Small intestine (tissue), 7 donors: Measurements from ENCODE around the gene IGF2BP2. TPM values are rescaled to one million over a fixed set of nuclear protein-coding genes. Genes with fewer than 3 reads are reported as not detected.
"Not testable (repeated sequence)": the region's sequence is repeated elsewhere in the genome, so short reads cannot be mapped to it uniquely, and the experiment has no call there.

Experiments used
- DNase-seq, 2 donors: peaks; one replicate each; pipeline versions ENCODE4 v3.0.0 to v3.0.0-alpha.2; 2013
- FAIRE-seq: peaks from 2 replicates; lab custom pipeline; 2012; peaks lifted over from hg19 to GRCh38; lab: Jason Lieb, UNC
- H3K27ac ChIP-seq, 3 donors: one replicate each; pipeline ENCODE4 v1.5.1; 2013; ENCODE audit warnings: low read length in 2 of 3, mild to moderate bottlenecking in 2 of 3, control low read depth in 1 of 3, inconsistent platforms in 1 of 3, low read depth in 1 of 3, moderate library complexity in 1 of 3
- H3K27me3 ChIP-seq, 3 donors: one replicate each; pipeline ENCODE4 v1.6.1; 2013; ENCODE audit warnings: low read length in 3 of 3, inconsistent platforms in 1 of 3; ENCODE audit not compliant: control insufficient read depth in 3 of 3, insufficient read depth in 3 of 3
- H3K36me3 ChIP-seq, 3 donors: one replicate each; pipeline ENCODE4 v1.6.1; 2013; ENCODE audit warnings: low read length in 3 of 3, inconsistent platforms in 1 of 3, low read depth in 1 of 3, mild to moderate bottlenecking in 1 of 3, moderate library complexity in 1 of 3; ENCODE audit not compliant: control insufficient read depth in 3 of 3, insufficient read depth in 2 of 3
- H3K4me1 ChIP-seq, 3 donors: one replicate each; pipeline ENCODE4 v1.6.1; 2013; ENCODE audit warnings: low read length in 2 of 3, inconsistent platforms in 1 of 3, low read depth in 1 of 3, mild to moderate bottlenecking in 1 of 3, moderate library complexity in 1 of 3; ENCODE audit not compliant: control insufficient read depth in 3 of 3, insufficient read depth in 2 of 3
- H3K4me3 ChIP-seq, 3 donors: one replicate each; pipeline ENCODE4 v1.5.1; 2013; ENCODE audit warnings: low read length in 3 of 3, control low read depth in 1 of 3, inconsistent platforms in 1 of 3, low read depth in 1 of 3, mild to moderate bottlenecking in 1 of 3, moderate library complexity in 1 of 3
- H3K9me3 ChIP-seq, 2 donors: one replicate each; pipeline ENCODE4 v1.6.1; 2013; ENCODE audit warnings: low read depth in 1 of 2, low read length in 1 of 2; ENCODE audit not compliant: control insufficient read depth in 2 of 2, insufficient read depth in 1 of 2
- WGBS, 3 donors: extraction: QIAGEN DNeasy Blood & Tissue Kit; methylation state at CpG; one replicate each; pipeline ENCODE4 v1.1.7; 2013; 5-methylcytosine and 5-hydroxymethylcytosine counted together
- polyA plus RNA-seq, 4 donors: library from polyadenylated mRNA; stranded (reverse) in 3 of 4; unstranded in 1 of 4; fragments of 200-250 nt in 3 of 4; fragments of 120-200 nt in 1 of 4; gene quantifications; one replicate each; pipeline versions ENCODE4 v1.2.1 to v1.2.3, GENCODE V29; 2013
- donor health status: healthy with polysubstance abuse.
- donor health status: control.
- donor health status: control.
- donor health status: Bipolar disorder and iron deficiency.
- donor health status: healthy.

IGF2BP2 gene
- polyA plus RNA-seq, 4 donors = 12.1 to 93.8 (median 22.9) TPM

DNA sequence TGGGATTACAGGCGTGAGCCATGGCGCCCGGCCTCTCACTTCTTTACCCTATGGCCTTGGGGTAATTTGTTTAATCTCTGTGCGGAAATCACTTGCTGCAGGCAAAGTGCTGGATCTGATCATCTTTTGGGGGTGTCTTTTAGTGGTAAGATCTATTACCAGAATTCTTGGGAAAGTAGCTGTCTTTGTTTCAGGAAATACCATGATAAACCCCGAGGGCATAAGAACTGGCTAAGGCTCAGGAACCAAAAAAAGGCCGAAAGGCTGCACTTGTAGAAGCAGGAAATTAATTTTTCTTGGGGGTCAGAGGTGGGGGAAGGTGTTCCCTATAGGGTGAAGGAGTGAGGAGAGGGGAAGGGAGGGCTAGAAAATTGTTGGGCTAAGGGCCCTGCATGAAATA, 22.7 kb upstream of the IGF2BP2 start:
- no peaks in the 10 kb centered on the region for H3K9me3 ChIP-seq
- FAIRE-seq (no peak), DNase-seq (no peak)
- 87 to 93% (median 89%) methylated on average over 6 of the region's 6 CpGs for WGBS, 3 donors
- no peaks in the 10 kb centered on the region for H3K36me3 ChIP-seq
- H3K27ac ChIP-seq = no peak overlapping the region
- no peaks in the 10 kb centered on the region for H3K27me3 ChIP-seq
- H3K4me3 ChIP-seq = no peak overlapping the region
- no peaks in the 10 kb centered on the region for H3K4me1 ChIP-seq

DNA sequence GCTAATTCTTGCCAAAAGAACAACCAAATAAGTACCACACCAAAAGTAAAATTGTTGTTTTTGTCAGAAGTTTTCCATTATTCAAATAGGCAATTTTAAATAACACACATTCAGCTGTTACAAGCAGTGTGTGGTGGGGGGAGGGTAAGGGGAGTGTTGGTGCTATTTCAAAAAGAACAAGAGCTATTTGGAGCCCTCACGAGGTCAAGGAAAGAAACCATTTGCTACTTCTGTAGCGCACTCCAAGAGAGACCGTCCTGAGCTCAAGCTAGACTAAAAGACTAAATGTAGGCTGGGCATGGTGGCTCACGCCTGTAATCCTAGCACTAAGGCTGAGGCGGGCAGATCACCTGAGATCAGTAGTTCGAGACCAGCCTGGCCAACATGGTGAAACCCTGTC, 21.2 kb upstream of the IGF2BP2 start:
- 69 to 79% (median 73%) methylated on average over 6 of the region's 6 CpGs for WGBS, 3 donors
- no peaks in the 10 kb centered on the region for H3K36me3 ChIP-seq
- FAIRE-seq = no peak
- H3K27me3 ChIP-seq = no peaks in the 10 kb centered on the region
- DNase-seq = no peak
- H3K9me3 ChIP-seq = no peaks in the 10 kb centered on the region
- no peak overlapping the region for H3K27ac ChIP-seq
- H3K4me1 ChIP-seq = no peaks in the 10 kb centered on the region
- no peak overlapping the region for H3K4me3 ChIP-seq

GRCh38 chr3:185844051-185844450, 19.2 kb upstream of the IGF2BP2 start:
- WGBS, 3 donors = 91 to 92% (median 91%) methylated on average over 3 of the region's 3 CpGs
- Histone ChIP-seq H3K27me3 (no peaks in the 10 kb centered on the region), H3K4me3 (no peak overlapping the region), H3K9me3 (no peaks in the 10 kb centered on the region), H3K36me3 (no peaks in the 10 kb centered on the region), H3K4me1 (no peaks in the 10 kb centered on the region), H3K27ac (no peak overlapping the region)
- no peak for FAIRE-seq
- no peak for DNase-seq

DNA sequence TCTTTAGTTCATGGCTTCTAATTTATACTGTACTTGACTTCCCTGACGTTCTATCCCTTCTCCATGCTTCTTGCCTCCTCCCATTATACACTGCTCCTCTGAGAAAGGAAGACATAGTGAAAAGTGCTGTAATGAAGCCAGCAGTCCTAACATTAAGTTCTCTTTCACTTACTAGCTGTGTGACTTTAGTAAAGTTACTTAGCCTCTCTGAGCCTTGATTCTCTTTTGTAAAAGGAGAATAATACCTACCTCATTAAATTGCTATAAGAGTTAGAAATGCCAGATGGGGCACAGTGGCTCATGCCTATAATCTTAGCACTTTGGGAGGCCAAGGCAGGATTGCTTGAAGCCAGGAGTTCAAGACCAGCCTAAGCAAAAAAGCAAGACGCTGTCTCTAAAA, 18.8 kb upstream of the IGF2BP2 start:
- no peak overlapping the region for H3K4me3 ChIP-seq
- FAIRE-seq (no peak), DNase-seq (no peak)
- H3K9me3 ChIP-seq = no peaks in the 10 kb centered on the region
- H3K27me3 ChIP-seq = no peaks in the 10 kb centered on the region
- H3K4me1 ChIP-seq = no peaks in the 10 kb centered on the region
- no peak overlapping the region for H3K27ac ChIP-seq
- H3K36me3 ChIP-seq = no peaks in the 10 kb centered on the region
- WGBS, 3 donors = 79 to 90% (median 81%) methylated on average over 2 of the region's 2 CpGs

GRCh38 chr3:185843126-185843525, 18.3 kb upstream of the IGF2BP2 start:
- FAIRE-seq = no peak

DNA sequence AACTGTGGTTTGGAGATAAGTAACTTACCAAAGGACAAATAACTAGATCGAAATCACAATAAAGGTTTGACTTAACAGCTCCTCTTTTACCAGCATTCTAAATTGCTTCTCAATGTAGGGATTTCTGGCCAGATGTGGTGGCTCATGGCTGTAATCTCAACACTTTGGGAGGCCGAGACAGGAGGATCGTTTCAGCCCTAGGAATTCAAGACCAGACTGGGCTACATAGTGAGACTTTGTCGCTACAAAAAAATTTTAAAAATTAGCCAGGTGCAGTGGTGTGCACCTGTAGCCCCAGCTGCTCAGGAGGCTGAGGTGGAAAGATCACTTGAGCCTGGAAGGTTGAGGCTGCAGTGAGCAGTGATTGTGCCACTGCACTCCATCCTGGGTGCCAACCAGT, 17.4 kb upstream of the IGF2BP2 start:
- FAIRE-seq = no peak
- H3K27me3 ChIP-seq = no peaks in the 10 kb centered on the region

More at GRCh38 chr3:185843126-185843525, 18.3 kb upstream of the IGF2BP2 start:
- no peak overlapping the region for H3K27ac ChIP-seq
- 85 to 86% (median 85%) methylated on average over 3 of the region's 3 CpGs for WGBS, 3 donors
- no peaks in the 10 kb centered on the region for H3K4me1 ChIP-seq
- H3K36me3 ChIP-seq = no peaks in the 10 kb centered on the region
- DNase-seq = no peak
- H3K9me3 ChIP-seq = no peaks in the 10 kb centered on the region
- H3K4me3 ChIP-seq = no peak overlapping the region
- H3K27me3 ChIP-seq = no peaks in the 10 kb centered on the region

GRCh38 chr3:185838417-185838989, 13.7 kb upstream of the IGF2BP2 start:
- peak overlapping the region in 1 of 3 donors; percentile 15 for H3K27ac ChIP-seq
- peak in 1 of 2 donors; percentile 57 for DNase-seq
- not testable (repeated sequence) for H3K4me3 ChIP-seq, H3K9me3 ChIP-seq, FAIRE-seq, H3K4me1 ChIP-seq, H3K36me3 ChIP-seq, H3K27me3 ChIP-seq
- 96 to 97% (median 96%) methylated on average over 4 of the region's 4 CpGs for WGBS, 3 donors

More for the DNA sequence above, 17.4 kb upstream of the IGF2BP2 start:
- Histone ChIP-seq H3K9me3 (no peaks in the 10 kb centered on the region), H3K4me1 (no peaks in the 10 kb centered on the region), H3K27ac (no peak overlapping the region), H3K4me3 (no peak overlapping the region), H3K36me3 (no peaks in the 10 kb centered on the region)
- WGBS, 3 donors = 82 to 90% (median 90%) methylated on average over 4 of the region's 4 CpGs
- no peak for DNase-seq

GRCh38 chr3:185837414-185837813, 12.6 kb upstream of the IGF2BP2 start:
- no peaks in the 10 kb centered on the region for H3K9me3 ChIP-seq
- no peak overlapping the region for H3K4me3 ChIP-seq
- H3K36me3 ChIP-seq = no peaks in the 10 kb centered on the region
- 14 to 57% (median 33%) methylated on average over 3 of the region's 3 CpGs for WGBS, 3 donors
- H3K27ac ChIP-seq = no peak overlapping the region
- DNase-seq (no peak), FAIRE-seq (no peak)
- H3K27me3 ChIP-seq = no peaks in the 10 kb centered on the region
- no peaks in the 10 kb centered on the region for H3K4me1 ChIP-seq

- no peaks in the 10 kb centered on the region for H3K27me3 ChIP-seq
- FAIRE-seq (no peak), DNase-seq (no peak)
- no peaks in the 10 kb centered on the region for H3K4me1 ChIP-seq
- peaks cover 0 to 3% of the 10 kb centered on the region in 2 donors for H3K9me3 ChIP-seq
- H3K27ac ChIP-seq = no peak overlapping the region
- H3K36me3 ChIP-seq = peaks cover 0 to 11% (median 0%) of the 10 kb centered on the region in 3 donors
- no peak overlapping the region for H3K4me3 ChIP-seq
Measured at GRCh38 chr3:185831990-185832389, 7.1 kb upstream of the IGF2BP2 start.
